HepG2 (cell line): ENCODE measurements around the gene ALDH16A1. TPM values are rescaled to one million over a fixed set of nuclear protein-coding genes. Genes with fewer than 3 reads are reported as not detected.

Experiments
- AKNA ChIP-seq: sonication (generic); formaldehyde crosslinking; IDR thresholded peaks from 2 replicates; pipeline ENCODE4 v1.4.0; 2020; ENCODE audit warnings: missing genetic modification reagents, borderline replicate concordance
- ATRX ChIP-seq: sonication (generic); formaldehyde crosslinking; IDR thresholded peaks from 2 replicates; pipeline ENCODE4 v1.4.0; 2020; ENCODE audit warnings: missing genetic modification reagents, borderline replicate concordance
- CEBPB ChIP-seq: IDR thresholded peaks from 2 replicates; pipeline ENCODE4 v1.6.1; 2011; ENCODE audit warnings: low read depth, low read length, improper control_type of control experiment, borderline replicate concordance
- DBP ChIP-seq: sonication (generic); formaldehyde crosslinking; IDR thresholded peaks from 2 replicates; pipeline ENCODE4 v1.4.0; 2020; ENCODE audit warnings: missing genetic modification reagents; ENCODE audit errors: not compliant biosample characterization
- FOXC1 ChIP-seq: sonication (generic); formaldehyde crosslinking; IDR thresholded peaks from 2 replicates; pipeline ENCODE4 v1.8.0; 2022; ENCODE audit warnings: mild to moderate bottlenecking, missing genetic modification reagents, borderline replicate concordance
- FOXO4 ChIP-seq: sonication (generic); formaldehyde crosslinking; conservative IDR thresholded peaks from 2 replicates; pipeline ENCODE4 v1.8.1; 2023; ENCODE audit warnings: missing genetic modification reagents
- HINFP ChIP-seq: sonication (generic); formaldehyde crosslinking; IDR thresholded peaks from 2 replicates; pipeline ENCODE4 v1.4.0; 2020; ENCODE audit warnings: low read depth, mild to moderate bottlenecking, missing genetic modification reagents
- HNRNPH1 ChIP-seq: fragments of 200-400 bp; formaldehyde crosslinking; optimal IDR thresholded peaks from 2 replicates; pipeline ENCODE3; 2017; ENCODE audit warnings: mild to moderate bottlenecking, low read depth, low read length
- NBN ChIP-seq: fragments of 450-650 bp; conservative IDR thresholded peaks from 2 replicates; pipeline ENCODE4 v1.6.1; 2017
- NCOA5 ChIP-seq: sonication (generic); formaldehyde crosslinking; IDR thresholded peaks from 2 replicates; pipeline ENCODE4 v1.4.0; 2020; ENCODE audit warnings: missing genetic modification reagents
- NPAS2 ChIP-seq: sonication (generic); formaldehyde crosslinking; IDR thresholded peaks from 2 replicates; pipeline ENCODE4 v1.8.0; 2022; ENCODE audit warnings: mild to moderate bottlenecking, missing genetic modification reagents, borderline replicate concordance
- POLR2A ChIP-seq, 2 experiments: IDR thresholded peaks; 2 replicates each; pipeline ENCODE4 v1.6.1; 2011; ENCODE audit warnings: low read depth in 2 of 2, low read length in 2 of 2, mild to moderate bottlenecking in 1 of 2, moderate library complexity in 1 of 2; ENCODE audit not compliant: insufficient read depth in 1 of 2
- RARA ChIP-seq: IDR thresholded peaks from 2 replicates; pipeline ENCODE4 v1.6.1; 2016; ENCODE audit warnings: missing genetic modification reagents, missing compliant biosample characterization
- RXRA ChIP-seq: sonication (generic); formaldehyde crosslinking; IDR thresholded peaks from 2 replicates; pipeline ENCODE4 v1.5.1; 2020; ENCODE audit warnings: missing genetic modification reagents
- TRIM22 ChIP-seq: fragments of 450-650 bp; IDR thresholded peaks from 2 replicates; pipeline ENCODE4 v1.6.1; 2017
- ZMAT3 ChIP-seq: sonication (generic); formaldehyde crosslinking; conservative IDR thresholded peaks from 2 replicates; pipeline ENCODE4 v1.7.0; 2021; ENCODE audit warnings: missing genetic modification reagents
- ZNF3 ChIP-seq: IDR thresholded peaks from 2 replicates; pipeline ENCODE4 v1.7.0; 2017; ENCODE audit warnings: inconsistent platforms
- ZNF382 ChIP-seq: sonication (generic); formaldehyde crosslinking; IDR thresholded peaks from 2 replicates; pipeline ENCODE4 v1.5.0; 2020; ENCODE audit warnings: missing genetic modification reagents, mild to moderate bottlenecking, borderline replicate concordance
- ZNF510 ChIP-seq: sonication (generic); formaldehyde crosslinking; IDR thresholded peaks from 2 replicates; pipeline ENCODE4 v1.4.0; 2020; ENCODE audit warnings: low read depth, mild to moderate bottlenecking, missing genetic modification reagents
- ZNF570 ChIP-seq: sonication (generic); formaldehyde crosslinking; IDR thresholded peaks from 2 replicates; pipeline ENCODE4 v1.4.0; 2020; ENCODE audit warnings: mild to moderate bottlenecking, missing genetic modification reagents, borderline replicate concordance
- polyA plus RNA-seq, 8 experiments: library from polyadenylated mRNA; depleted of rRNA in 3 of 8; stranded (reverse) in 7 of 8; unstranded in 1 of 8; fragments of >200 nt; fragmentation: Illumina TruSeq in 4 of 8; extraction: Trizol in 4 of 8; gene quantifications; 2 replicates each; pipeline versions ENCODE4 v1.2.1 to v1.2.3, GENCODE V29; 2011 to 2016; ENCODE audit warnings: low read depth in 4 of 8, missing spikeins in 1 of 8, mixed read lengths in 1 of 8; ENCODE audit not compliant: insufficient read depth in 1 of 8
- total RNA-seq, 5 experiments: library from RNA; depleted of rRNA; stranded (reverse); fragments of >200 nt; fragmentation: Illumina TruSeq; extraction: Trizol; gene quantifications; 2 replicates each; pipeline ENCODE4 v1.2.3, GENCODE V29; 2016; ENCODE audit warnings: low read depth in 1 of 5

Gene ALDH16A1
- total and polyA plus RNA-seq, 2 of the 13 experiments (the other 11 are each of a cell fraction or from before 2014, with no cell fraction given) = 8.4 to 34.9 TPM

- TF ChIP-seq DBP (peak; percentile 81), HINFP (CRISPR knock-in tag) (no peak), AKNA (CRISPR knock-in tag) (peak; percentile 36; the same call in 1 of the 2 replicates), ZNF570 (CRISPR knock-in tag) (no peak), ZNF3 (CRISPR knock-in tag) (no peak), NCOA5 (CRISPR knock-in tag) (no peak), FOXC1 (peak; percentile 52; the same call in 1 of the 2 replicates), ATRX (CRISPR knock-in tag) (no peak), POLR2A (IDR thresholded peaks at IDR 0.05; ENCODE audit: insufficient read depth in 1 of 2, low read depth in 2 of 2, low read length in 2 of 2) (peak; percentile 95 to 99), HNRNPH1 (no peak), FOXO4 (CRISPR knock-in tag) (no peak), CEBPB (peak; percentile 99), NBN (no peak), ZNF382 (CRISPR knock-in tag) (no peak), RXRA (CRISPR knock-in tag) (peak; percentile 28; the same call in 1 of the 2 replicates), RARA (CRISPR knock-in tag) (no peak; the same call in 1 of the 2 replicates), TRIM22 (no peak), ZMAT3 (CRISPR knock-in tag) (peak; percentile 83), NPAS2 (no peak), ZNF510 (CRISPR knock-in tag) (no peak)
Measured at GRCh38 chr19:49487277-49488045, 34.4 kb downstream of the ALDH16A1 start, which contains the start of gene RPL13A (continued).
